Stimulated activated naive CD4-positive, alpha-beta T cell treated with Interleukin-2 at 50 U/mL for 16 hours (primary cell): ENCODE data around the gene KCNH2.
"Not testable (repeated sequence)": the region's sequence is repeated elsewhere in the genome, so short reads cannot be mapped to it uniquely, and the experiment has no call there.

Experiments used
- DNase-seq: peaks from one replicate; lab custom pipeline; 2025; lab: John Stamatoyannopoulos, UW

The KCNH2 gene

DNA sequence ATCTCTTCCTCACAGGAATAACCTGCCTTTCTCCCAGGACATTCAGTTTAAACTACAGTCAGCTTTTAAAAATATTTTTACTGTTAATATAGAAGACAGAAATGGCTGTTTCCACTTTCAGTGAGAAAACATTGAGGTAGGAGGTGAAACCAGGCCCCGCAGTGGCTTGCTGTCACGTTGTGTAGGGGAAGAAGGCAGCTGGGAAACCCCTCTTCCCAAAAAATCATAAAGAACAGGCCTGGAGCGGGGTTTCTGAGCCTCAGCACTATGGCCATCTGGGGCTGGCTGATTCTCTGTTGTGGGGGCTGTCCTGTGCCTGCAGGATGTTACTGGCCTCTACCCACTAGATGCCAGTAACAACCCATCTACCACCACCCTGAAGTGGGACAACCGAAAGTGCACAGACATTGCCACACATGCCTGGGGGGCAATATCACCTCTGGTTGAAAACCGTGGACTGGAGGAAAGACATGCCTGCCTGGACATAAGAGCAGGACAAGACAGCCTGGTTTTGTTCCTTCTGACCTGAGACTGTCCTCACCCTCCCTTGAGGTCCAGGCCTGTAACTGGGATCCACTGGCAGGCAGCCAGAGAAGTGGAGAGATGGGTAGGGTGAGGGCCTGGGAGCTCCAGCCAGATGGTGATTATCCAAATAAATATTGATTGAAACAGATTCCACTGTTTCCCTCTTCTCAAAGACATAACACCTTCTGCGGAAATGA, 43.9 kb downstream of the KCNH2 start:
- no peak for DNase-seq

DNA sequence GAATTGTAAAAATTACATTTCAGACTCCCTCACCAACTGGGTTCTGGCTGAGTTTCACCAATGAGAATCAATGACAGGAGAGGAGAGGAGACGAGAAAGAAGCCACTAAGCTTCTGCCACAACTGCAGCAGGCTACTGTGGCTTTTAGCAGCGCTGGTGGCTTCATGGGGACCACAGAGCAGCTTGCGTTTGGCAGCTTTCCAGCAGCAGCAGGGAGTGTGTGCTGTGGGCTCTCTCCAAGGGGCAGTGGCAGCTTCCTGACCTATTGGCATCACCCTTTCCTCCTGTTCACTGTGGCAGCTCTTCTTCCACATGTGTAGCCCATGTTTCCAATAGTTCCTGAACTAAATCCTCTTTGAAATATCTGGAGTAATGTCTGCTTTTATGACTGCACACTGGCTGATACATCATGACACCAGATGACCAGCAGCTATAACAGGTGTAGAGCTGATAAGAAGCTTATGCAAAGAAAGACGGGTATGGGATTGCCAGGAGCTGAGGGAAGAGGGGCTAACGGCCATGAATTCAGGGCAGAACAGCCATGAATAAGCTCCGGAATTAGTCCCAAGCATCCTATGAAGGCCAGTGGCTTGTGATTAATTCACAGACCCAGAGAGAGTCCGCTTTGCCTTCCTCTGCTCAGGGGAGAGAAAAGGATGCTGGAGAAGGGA, 46.8 kb downstream of the KCNH2 start:
- DNase-seq, result no peak

DNA sequence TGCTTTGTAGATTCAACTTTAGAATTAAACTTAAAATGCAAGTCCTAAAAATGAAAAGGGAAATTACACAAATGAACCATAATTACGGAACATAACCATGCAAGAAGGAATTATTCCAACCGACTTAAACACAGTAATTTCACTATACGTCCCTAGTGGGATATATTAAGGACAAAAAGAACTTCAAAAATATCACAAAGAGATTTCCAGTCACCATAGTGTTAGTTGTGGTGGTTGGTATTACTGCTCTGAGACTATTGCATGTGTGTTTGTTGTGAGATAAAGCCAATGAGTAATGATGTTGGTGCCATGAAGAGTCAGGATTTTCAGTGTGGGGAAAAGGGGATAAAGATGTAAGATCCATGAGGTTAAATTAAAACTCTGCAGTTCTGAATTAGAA, 49.6 kb downstream of the KCNH2 start:
- DNase-seq, result no peak

DNA sequence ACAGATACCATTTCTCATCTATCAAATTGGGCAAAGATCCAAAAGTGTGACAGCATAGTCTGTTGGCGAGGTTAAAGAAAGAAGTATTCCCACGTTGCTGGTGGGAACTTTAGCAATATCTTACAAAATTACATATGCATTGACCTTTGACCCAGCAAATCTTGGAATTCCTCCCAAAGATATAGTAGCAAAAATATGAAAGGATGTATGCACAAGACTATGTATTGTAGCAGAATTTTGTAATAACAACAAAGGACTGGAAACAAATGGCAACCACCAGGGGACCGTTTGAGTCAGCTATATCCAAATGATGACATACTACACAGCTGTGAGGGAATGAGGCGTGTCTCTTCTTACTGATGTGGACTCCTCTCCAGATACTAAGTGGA, 50.2 kb downstream of the KCNH2 start:
- no peak for DNase-seq

DNA sequence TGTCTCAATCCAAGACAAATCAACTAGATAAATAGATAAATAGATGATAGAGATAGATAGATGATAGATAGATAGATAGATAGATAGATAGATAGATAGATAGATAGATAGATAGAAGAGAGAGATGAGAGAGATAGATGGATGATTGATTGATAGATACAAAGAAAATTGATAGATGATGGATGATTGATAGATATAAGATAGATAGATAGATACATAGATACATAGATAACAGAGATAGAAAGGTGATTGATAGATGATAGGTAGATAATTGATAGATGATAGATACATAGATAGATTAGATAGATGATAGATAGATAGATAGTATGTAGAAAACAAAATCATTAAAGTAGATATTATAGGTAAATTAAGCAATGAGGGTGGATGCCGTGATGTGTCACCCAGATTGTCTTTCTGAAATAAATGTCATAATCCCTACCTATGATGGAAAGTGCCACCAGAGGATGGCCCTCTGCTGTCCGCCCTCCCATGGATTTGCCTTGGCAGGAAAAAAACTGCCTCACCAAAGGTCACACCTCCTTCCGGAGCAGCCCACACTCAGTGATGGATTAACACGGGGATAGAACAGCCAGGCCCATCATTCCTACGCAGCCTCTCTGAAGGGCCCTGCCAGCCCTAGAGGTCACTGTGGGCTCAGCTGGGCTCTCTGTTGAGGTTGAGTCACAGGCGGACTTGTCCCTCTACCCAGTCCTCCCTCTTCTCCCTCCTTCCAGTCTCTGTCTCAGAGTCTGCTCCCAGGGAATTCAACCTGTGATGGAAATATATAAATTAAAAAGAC, 50.8 kb downstream of the KCNH2 start:
- DNase-seq, result no peak

DNA sequence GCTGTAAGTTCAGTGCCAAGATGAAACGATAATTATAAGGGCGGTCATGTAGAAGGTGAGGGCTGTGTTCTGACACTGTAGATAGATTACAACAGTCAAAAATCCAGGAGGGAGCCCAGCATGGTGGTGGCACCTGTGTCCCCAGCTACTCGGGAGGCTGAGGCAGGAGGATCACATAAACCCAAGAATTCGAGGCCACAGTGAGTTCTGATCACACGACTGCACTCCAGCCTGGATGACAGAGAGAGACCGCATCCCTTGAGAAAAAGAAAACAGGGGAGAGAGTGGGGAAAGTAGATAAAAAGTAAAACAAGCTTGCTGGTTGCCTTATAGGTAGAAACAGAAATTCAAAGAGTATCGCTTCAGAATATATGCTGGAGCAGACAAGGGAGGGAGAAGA, 52.1 kb downstream of the KCNH2 start:
- no peak for DNase-seq

DNA sequence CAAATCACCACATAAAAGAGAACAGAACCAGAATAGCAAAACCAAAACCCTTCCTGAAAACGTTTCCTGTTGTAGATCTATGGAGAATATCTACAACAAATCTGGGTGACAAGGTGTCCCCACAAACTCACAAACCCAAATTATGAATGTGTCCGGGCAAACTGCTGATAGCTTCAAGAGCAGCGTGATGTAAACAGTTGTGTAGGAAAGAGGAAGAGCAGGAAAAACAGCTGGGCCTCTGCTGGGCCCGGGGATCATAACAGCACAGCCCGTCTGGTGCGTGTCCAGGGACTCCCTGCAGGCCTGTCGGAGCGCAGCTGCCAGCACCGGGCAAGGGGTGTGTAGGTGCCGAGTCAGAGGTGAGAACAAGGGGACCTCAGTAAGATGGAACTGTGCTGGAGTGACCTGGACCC, 53.7 kb downstream of the KCNH2 start:
- no peak for DNase-seq

DNA sequence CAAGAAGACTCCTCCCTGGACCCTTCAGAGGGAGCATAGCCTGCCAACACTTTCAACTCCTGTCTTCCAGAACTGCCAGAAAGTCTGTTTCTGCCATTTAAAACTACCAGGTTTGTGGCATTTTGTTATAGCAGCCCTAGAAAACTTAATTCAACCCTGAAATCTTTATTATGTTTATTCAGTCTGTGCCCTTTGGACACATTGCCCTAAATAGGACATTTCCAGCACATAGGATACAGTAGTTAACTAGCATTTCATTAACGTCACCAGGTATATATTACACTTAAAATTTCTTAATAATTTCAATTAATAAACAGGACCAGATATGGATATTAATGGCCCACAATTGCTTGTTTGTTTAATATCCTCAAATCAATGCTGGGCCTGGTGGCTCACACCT, 54.3 kb downstream of the KCNH2 start:
- no peak for DNase-seq

DNA sequence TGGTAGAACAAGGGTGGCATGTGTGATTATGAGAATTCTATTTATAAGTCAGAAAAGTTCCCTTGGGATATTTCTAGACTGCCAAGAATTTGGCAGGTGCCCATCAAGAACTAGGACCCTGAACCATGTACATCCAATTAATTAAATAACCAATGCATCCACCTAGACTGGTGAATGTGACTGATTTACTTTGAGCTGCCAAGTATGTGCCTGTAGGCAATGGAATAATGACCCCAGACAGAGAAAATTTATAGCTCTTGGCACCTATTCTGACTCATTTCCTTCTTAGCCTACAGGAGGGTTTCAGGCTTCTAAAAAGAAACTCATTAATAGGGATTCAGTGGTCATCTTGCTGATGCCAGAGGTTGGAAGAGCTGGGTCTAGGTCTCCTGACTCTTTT, 54.9 kb downstream of the KCNH2 start:
- no peak for DNase-seq

DNA sequence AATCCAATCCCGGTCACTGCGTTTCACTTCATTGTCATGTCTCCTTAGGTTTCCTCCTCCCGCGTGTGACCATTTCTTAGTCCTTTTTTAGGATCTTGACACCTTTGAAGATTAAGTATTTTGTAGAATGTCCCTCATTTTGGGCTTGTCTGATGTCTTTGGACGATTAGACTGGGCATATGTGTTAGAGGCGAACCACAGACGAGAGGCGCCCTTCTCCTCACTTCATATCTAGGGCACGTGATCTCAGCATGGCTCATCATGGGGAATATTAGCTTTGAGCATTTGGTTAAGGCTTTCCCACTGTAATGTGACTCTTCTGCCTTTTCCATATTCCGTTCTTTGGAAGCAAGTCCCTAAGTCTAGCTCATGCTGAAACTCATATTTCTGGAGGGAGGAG, 59.0 kb downstream of the KCNH2 start:
- DNase-seq, result no peak

DNA sequence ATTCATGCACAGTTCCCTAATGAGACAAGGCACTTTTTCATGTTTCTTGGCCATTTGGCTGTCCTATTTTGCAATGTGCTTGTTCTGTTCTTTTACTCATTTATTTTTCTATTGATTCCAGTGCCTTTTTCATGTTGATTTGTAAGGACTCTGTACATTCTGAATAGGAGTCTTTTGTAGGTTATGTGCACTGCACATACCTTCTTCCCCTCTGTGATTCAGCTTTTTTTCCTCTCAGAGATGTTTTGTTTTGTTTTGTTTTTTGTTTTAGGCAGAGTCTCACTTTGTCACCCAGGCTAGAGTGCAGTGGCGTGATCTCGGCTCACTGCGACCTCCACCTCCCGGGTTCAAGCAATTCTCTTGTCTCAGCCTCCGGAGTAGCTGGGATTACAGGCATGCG, 59.7 kb downstream of the KCNH2 start:
- no peak for DNase-seq

DNA sequence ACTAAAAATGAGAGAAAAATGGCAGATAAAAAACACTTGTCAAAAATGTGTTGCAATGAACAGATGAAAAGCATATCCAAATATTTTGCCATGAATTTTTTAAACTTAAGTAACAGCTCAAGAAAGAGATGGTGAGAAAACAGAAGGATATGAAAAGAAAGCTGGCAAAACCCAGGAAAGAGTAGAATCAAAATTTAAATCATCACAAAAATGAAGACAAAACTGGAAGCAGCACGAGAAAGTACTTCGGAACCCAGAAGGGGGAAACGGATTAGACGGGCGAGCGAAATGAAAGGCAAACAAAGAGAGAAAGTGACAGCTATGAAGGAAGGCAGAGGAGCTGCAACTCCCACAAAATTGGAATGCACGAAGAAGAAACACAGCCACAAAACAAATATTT, 60.2 kb downstream of the KCNH2 start:
- no peak for DNase-seq

DNA sequence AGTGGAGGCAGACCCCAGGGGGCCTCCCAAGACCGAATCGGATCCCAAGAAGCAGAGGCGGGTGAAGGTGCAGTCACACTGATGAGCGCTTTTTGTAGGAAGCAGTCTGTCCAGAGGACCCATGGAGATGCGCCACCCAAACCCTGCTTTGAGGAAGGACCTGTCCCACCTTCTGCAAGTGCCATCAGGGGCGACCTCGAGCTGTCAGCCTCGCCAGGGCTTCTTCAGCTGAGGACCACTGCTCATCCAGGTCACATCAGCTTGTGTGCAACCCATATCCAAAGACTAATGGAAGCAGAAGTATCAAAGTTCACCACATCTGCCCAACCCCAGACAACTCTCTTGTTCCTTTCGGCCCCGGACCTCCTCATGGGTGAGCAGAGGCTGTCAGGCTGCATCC, 61.5 kb downstream of the KCNH2 start:
- no peak for DNase-seq

DNA sequence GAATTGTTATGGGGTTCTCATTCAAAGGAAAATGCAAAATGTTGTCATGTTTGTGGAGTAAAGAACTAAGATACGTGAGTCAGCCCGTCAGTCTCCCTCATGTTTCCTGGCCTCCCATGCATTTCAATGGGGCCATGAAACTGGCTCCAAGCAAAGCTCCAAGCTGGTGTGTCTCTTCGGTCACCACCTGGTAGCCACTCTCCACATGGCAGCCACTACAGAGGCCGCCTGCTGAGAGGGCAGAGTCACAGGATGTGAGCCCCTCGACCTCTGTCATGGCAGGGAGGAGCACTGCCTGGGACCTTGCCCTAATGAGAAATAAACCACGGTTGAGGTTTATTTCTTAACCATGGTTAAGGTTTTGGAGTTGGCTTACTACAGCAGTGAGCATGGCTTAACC, 63.2 kb downstream of the KCNH2 start:
- DNase-seq, result no peak

DNA sequence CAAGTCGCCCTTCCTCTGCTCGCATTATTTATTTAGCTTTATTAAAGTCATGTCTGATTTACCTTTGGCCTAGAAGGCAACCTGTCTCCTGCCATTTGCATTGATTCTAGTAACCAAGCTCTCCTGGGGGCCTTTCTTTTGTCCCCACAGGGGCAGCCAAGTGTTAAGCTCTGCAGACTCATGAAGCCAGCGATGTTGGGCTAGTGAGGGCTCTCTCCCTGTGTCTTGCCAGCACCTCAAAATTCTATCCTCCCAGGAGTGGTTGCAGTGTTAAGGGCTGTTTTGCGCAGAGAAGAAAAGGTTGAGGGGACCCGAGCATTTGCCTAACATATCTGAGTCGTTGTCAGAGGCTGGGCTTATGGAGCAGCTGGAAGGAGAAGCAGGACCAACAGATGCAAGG, 63.9 kb downstream of the KCNH2 start:
- DNase-seq, result no peak

DNA sequence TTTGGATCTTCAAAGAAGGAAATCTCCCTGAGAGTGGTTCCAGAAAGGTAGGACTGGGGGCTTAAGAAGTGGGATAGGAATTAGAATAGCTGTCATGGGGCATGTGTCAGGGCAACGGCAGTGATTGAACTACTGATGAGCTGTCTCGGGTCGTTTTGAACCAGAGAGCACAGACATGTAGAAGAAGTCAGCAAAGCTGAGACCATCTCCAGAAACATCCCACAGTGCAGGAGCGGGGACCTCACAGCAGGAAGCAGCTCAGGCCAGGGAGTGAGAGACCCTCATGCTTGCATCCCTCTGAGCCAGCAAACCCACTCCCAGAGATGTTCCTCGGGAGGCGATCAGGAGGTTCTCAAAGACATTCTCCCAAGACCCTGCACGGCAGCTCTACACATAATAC, 65.7 kb downstream of the KCNH2 start:
- no peak for DNase-seq

DNA sequence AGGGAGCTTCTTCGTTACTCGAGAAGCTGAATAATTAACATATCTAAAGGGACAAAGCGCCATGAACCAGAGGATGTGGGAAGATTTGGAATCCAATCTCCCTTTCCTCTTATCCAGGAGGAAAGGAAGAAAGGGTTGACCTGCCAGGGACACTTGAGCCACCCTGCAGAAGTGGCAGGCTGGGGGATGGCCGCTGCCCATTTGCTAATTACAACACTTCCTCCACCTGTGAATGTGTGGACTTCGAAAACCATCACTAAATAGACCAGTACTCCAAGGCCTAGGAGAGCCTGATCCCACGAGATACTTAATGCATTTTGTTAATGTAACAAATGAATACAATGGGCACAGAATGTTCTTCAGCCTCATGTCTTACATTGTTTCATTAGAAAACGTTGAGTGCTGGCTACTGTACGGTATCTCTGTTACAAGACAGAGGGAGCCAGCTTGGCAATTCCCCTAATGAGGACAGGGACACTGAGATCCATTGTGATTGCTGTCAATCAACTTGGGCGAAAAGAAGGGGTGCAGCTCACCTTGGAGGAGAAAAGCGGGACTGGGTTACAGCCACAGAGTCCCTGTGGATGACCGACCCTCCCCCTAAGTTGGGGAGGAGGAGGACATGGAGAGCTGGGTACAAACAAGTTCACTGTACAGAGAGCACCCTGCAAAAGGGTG, 66.4 kb downstream of the KCNH2 start:
- no peak for DNase-seq

DNA sequence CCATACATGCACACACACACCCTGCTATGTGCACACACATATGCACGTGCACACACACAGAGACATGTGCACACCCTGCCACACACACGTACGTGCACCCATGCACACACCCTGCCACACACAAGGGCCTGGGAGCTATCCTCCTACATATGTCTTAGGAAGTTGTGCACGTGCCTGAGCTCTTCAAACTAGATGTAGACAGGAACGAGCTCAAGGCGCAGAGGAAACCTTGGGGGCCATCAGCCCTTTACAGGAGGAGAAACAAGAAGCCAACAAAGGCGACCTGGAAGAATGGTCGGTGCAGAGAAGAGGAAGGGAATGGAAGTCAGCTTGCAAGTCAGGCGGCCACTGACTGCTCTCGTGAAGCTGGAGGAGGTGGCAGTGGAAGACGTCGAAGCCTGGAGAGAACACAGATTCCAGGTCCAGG, 67.1 kb downstream of the KCNH2 start:
- no peak for DNase-seq

DNA sequence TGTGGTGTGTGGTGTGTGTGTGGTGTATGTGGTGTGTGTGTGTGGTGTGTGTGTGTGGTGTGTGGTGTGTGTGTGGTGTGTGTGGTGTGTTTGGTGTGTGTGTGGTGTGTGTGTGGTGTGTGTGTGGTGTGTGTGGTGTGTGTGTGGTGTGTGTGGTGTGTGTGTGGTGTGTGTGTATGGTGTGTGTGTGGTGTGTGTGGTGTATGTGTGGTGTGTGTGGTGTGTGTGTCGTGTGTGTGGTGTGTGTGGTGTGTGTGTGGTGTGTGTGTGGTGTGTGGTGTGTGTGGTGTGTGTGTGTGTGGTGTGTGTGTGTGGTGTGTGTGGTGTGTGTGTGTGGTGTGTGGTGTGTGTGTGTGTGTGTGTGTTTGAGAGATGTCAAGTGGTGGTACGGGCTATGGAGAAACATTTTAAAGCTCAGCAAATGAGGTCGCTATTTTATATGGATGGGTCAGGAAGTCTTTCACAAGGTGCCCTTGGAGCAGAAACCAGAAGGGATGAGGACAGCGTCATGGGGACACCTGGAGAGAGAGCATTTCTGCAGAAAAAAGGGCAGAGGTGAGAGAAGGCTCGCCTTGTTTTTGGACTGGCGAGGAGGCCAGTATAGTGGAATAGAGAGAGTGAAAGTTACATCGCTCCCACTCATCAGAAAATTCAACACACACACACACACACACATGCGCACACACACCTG, 67.7 kb downstream of the KCNH2 start:
- not testable (repeated sequence) for DNase-seq

DNA sequence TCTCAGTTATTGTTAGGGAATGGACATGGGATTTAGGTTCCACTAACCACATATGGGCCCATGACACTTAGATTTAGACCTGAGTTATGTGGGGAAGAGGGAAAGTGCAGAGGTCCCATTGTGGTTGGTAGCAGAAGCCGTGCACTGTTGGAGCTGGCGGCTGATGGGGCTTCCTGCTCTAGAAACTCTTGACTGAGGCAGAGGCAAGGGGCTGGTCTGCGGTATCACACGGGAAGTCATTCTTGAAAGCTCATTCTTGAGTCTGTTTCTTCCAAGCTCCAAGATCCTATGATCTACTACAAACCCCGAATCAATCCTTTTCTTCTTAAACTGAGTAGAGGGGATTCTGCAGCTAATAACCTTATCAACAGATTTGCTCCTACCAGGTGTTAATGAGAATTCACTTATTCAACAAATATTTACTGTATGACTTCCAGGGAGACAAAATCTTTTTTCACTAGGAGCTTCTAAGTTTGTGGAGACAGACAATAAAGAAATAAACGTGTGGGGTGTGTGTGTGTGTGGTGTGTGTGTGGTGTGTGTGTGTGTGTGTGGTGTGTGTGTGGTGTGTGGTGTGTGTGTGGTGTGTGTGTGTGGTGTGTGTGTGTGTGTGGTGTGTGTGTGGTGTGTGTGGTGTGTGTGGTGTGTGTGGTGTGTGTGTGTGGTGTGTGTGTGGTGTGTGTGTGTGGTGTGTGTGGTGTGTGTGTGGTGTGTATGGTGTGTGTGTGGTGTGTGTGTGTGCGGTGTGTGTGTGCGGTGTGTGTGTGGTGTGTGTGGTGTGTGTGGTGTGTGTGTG, 68.7 kb downstream of the KCNH2 start:
- peak; percentile 25 for DNase-seq

DNA sequence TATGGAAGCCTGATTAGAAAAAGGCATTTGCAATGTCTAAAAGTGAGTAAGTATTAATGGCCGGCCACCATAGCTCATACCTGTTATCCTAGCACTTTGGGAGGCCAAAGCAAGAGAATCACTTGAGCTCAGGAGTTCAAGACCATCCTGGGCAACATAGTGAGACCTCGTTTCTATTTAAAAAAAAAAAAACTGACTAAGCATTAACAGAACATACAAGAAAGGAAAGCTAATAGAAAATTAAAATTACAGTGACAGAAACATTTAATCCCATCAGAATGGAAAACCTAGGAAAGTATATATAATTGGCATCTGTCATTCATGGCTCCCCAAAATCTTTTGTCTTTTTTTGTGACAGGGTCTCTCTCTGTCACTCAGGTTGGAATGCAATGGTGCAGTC, 69.9 kb downstream of the KCNH2 start:
- no peak for DNase-seq
